Measurements from ENCODE around the gene FN3K.

FN3K gene

GRCh38 chr17:82734987-82735866 is at the start of gene FN3K:
Gene FN3K, plus strand, starts transcription at chr17:82735615. Its CDS starts 22 bp downstream, at chr17:82735637.
- DNase-seq (ENCODE audit: low spot score), result peak; percentile 51

DNA sequence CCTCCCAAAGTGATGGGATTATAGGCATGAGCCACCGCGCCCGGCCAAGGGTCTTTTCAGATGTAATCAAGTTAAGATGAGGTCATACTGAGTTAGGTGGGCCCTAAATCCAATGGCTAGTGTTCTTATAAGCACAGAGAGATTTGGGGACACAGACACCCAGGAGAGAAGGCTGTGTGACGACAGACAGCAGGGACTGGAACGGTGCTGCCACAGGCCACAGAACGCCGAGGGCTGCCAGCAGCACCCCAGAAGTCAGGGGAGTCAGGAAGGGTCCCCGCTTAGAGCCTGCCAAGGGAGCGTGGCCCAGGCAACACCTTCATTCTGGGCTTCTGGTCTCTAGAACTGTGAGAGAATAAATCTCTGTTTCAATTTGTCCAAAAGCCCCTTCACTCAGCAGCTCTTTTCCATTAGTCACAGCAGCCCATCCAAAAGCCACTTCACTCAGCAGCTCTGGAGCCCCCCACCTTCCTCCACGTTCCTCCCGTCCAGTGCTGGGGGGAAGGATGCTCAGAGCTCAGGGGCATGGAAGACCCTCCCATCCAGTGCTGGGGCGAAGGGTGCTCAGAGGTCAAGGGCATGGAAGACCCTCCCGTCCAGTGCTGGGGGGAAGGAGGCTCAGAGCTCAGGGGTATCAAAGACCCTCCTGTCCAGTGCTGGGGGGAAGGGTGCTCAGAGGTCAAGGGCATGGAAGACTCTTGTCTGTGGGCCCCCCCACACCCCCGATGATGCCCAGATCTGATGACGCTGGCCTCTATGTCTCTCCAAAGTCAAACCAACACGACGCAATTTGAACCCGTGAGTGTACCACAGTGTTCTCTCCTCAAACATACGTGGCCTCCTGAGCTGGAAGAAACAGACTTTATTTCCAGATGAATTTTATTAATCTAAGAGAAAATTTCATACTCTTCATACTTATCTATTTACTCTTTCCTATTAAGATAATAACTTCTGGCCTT is 48.8 kb upstream of the FN3K start:
- no peak for DNase-seq (ENCODE audit: low spot score)

GRCh38 chr17:82687375-82687861 is 48.0 kb upstream of the FN3K start:
- peak; percentile 82 for DNase-seq (ENCODE audit: low spot score)

GRCh38 chr17:82687871-82688270 is 47.5 kb upstream of the FN3K start:
- no peak for DNase-seq (ENCODE audit: low spot score)

DNA sequence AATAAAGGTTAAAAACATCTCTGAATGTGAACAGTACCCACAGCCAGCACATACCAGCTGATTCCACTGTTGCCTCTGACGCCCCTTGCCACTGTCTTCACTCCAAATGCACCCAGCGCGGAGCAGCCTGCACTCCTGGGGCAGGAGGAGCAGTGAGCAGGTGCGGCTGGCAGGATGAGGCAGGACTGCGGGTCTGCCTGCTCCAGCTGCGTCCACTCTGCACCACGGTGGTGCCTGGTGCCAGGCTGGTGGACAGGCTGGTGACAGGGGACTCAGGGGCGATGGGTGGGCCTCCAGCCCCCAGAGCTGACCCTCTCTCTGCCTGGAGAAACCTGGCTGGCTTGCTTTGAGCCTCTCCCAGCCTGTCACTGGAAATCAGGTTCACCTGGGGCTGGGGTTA is 46.3 kb upstream of the FN3K start:
- no peak for DNase-seq (ENCODE audit: low spot score)

- DNase-seq (ENCODE audit: low spot score), result peak; percentile 96
These were observed 44.5 kb upstream of the FN3K start for GRCh38 chr17:82690786-82691489.

- no peak for DNase-seq (ENCODE audit: low spot score)
These were observed 43.7 kb upstream of the FN3K start for GRCh38 chr17:82691714-82692113.

- DNase-seq (ENCODE audit: low spot score), result no peak
These were observed 43.1 kb upstream of the FN3K start for GRCh38 chr17:82692268-82692667.

GRCh38 chr17:82693168-82693867 is 42.1 kb upstream of the FN3K start:
- DNase-seq (ENCODE audit: low spot score), result no peak

DNA sequence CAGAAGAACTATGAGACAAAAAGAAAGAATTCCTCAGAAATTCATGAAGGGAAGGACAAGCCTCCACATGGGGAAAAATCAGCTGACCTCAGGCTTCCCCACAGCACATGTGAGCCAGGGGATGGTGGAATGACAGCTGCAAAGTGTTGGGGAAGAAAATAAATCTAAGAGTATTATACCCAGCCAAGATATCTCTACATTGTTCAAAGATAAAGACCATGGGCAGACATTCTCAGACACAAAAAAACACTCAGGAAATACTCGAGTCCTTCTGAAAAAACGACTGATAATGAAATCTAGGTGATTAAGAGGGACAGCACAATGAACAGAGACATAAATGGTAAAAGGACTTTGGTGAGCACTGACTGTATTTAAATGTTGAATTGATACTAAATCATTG is 40.8 kb upstream of the FN3K start:
- no peak for DNase-seq (ENCODE audit: low spot score)

DNA sequence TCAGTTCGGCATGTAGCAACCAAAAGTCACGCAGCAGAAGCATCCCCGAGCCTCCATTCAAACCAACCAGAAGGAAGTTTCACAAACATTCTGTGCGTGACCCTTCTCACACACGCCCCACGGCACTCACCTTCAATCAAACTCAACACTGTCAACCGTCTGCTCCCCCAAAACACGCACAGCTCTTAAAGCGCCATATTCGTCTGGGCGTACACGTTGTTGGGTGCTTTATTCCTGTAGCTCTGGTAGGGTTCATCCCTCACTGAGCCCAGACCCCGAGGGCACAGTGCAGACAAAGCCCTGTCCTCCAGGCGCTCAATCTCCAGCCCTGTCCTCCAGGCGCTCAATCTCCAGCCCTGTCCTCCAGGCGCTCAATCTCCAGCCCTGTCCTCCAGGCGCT is 39.2 kb upstream of the FN3K start:
- DNase-seq (ENCODE audit: low spot score), result no peak

- no peak for DNase-seq (ENCODE audit: low spot score)
These were observed 38.3 kb upstream of the FN3K start for GRCh38 chr17:82696916-82697807.

GRCh38 chr17:82697808-82698064 is 37.7 kb upstream of the FN3K start:
- no peak for DNase-seq (ENCODE audit: low spot score)

GRCh38 chr17:82698065-82698973 is 37.1 kb upstream of the FN3K start, which contains the start of gene RAB40B:
Gene RAB40B, minus strand, starts transcription at chr17:82698698. Its CDS starts 102 bp downstream, at chr17:82698596.
- peak; percentile 98 for DNase-seq (ENCODE audit: low spot score)

DNA sequence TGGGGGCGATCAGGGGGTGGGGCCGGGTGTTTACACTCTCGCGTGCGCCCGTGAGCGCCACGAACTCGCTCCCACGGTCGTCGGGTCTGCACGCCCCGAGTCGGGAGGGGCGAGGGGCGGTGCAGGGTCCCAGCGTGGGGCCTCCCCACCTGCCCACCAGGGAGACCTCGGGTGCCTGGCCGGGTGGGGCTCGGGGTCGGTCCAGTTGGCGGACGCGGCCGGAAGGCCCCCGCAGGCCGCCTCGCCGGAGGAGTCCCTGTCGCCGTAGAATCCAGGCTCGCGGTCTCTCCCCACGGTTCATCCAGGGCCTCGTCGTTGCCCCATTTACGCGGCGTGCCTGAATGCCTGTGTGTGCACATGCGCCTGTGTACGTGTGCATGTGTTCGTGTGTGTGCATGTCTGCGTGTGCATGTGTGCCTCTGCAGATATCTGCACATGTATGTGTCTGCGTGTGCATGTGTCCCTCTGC is 36.4 kb upstream of the FN3K start:
- DNase-seq (ENCODE audit: low spot score), result no peak

- no peak for DNase-seq (ENCODE audit: low spot score)
These were observed 35.9 kb upstream of the FN3K start for GRCh38 chr17:82699551-82699950.

- DNase-seq (ENCODE audit: low spot score), result no peak
These were observed 33.0 kb upstream of the FN3K start for GRCh38 chr17:82702231-82702927.

DNA sequence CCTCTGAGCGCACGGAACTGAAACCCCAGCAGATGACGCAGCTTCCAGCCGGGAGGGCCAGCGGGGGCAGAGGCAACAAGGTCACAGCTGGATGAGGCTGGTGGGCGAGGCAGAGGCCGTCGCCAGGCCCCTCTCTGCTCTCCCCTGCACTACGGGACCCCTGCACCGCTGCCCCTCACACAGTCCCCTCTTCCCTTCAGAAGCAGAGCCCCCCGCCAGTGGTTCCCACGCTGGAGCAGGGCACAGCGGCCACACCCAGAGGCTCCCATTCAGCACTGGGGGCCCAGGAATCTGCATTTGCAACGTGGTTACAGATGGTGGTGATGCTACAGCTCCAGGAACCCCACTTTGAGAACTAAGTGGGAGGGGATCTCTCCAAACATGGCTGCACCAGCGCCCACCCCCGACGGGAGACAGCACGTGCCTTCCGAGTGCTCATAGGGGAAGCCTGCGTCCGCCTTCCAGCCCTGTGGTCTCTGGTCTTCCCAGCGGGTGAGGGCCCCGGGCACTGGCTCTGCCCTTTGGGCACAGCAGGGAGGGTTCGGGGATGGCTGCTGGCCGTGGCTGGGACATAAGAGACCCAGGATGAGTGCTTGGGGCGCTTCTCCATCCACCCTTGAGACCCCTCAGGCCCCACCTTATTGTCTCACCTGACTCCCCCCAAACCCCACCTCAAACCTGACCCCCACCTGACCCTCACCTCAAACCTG is 32.2 kb upstream of the FN3K start:
- DNase-seq (ENCODE audit: low spot score), result no peak
